Natural killer cell (primary cell): ENCODE results near the gene IL1RN. TPM values are rescaled to one million over a fixed set of nuclear protein-coding genes. Genes with fewer than 3 reads are reported as not detected.
A peak's percentile ranks its signal among the peaks of the same experiment; 100 is the strongest.

Source experiments
- ATAC-seq, 3 donors: fragments of 150-1000 bp in 2 of 3; fragments of 200-7000 bp in 1 of 3; cut with Tn5 transposase; 1 replicate in 1 of 3; 2 replicates in 2 of 3; pipeline ENCODE4 v1.10.0; 2021; ENCODE audit warnings: mild to moderate bottlenecking in 2 of 3, moderate library complexity in 2 of 3
- DNase-seq, 2 donors: peaks; one replicate each; pipeline versions ENCODE4 v3.0.0 to v3.0.0-alpha.2; 2013 to 2021; ENCODE audit warnings: mixed read lengths in 1 of 2
- H3K27ac ChIP-seq: one replicate; pipeline ENCODE4 v1.5.1; 2013; ENCODE audit warnings: mild to moderate bottlenecking, low read length
- H3K27me3 ChIP-seq: one replicate; pipeline ENCODE4 v1.6.1; 2013; ENCODE audit warnings: low read length; ENCODE audit not compliant: control insufficient read depth, insufficient read depth
- H3K36me3 ChIP-seq: one replicate; pipeline ENCODE4 v1.6.1; 2013; ENCODE audit warnings: low read length; ENCODE audit not compliant: control insufficient read depth, insufficient read depth
- H3K4me1 ChIP-seq: one replicate; pipeline ENCODE4 v1.6.1; 2013; ENCODE audit warnings: low read length; ENCODE audit not compliant: control insufficient read depth, insufficient read depth
- H3K4me3 ChIP-seq: one replicate; pipeline ENCODE4 v1.5.1; 2013; ENCODE audit warnings: low read length
- H3K9me3 ChIP-seq: one replicate; pipeline ENCODE4 v1.6.1; 2013; ENCODE audit warnings: low read length; ENCODE audit not compliant: control insufficient read depth, insufficient read depth
- H3K27ac Mint-ChIP-seq, 2 donors: one replicate each; pipeline ENCODE4 v1.8.0; 2022; ENCODE audit warnings: mild to moderate bottlenecking in 2 of 2, mixed read lengths in 2 of 2, moderate library complexity in 1 of 2
- H3K27me3 Mint-ChIP-seq, 2 donors: one replicate each; pipeline ENCODE4 v1.8.0; 2022; ENCODE audit warnings: low read depth in 2 of 2, mixed read lengths in 2 of 2
- H3K36me3 Mint-ChIP-seq: one replicate; pipeline ENCODE4 v1.8.0; 2022; ENCODE audit warnings: mixed read lengths
- H3K4me1 Mint-ChIP-seq, 2 donors: one replicate each; pipeline ENCODE4 v1.8.0; 2022; ENCODE audit warnings: mixed read lengths in 2 of 2
- H3K4me3 Mint-ChIP-seq: one replicate; pipeline ENCODE4 v1.8.0; 2022; ENCODE audit warnings: mild to moderate bottlenecking, moderate library complexity, mixed read lengths
- H3K9me3 Mint-ChIP-seq, 2 donors: one replicate each; pipeline ENCODE4 v1.8.0; 2022; ENCODE audit warnings: mixed read lengths in 2 of 2
- WGBS: methylation state at CpG from one replicate; pipeline ENCODE4 v1.1.7; 2013; ENCODE audit warnings: missing lambda C conversion rate; ENCODE audit not compliant: insufficient coverage; 5-methylcytosine and 5-hydroxymethylcytosine counted together
- intact Hi-C: fragments of 100-400 bp; cut with micrococcal nuclease; formaldehyde crosslinking; loops from one replicate; pipeline ENCODE4 v1.14.2; 2022
- total RNA-seq, 4 donors: library from RNA; stranded (reverse); fragments of 120-200 nt in 1 of 4; gene quantifications; one replicate each; pipeline versions ENCODE4 v1.2.3 to v1.2.4, GENCODE V29; 2013 to 2022
- TF ChIP-seq, protein P1 (sequence below): fragments of 200-600 bp; IDR thresholded peaks from one replicate; pipeline ENCODE4 v1.8.0; 2022; ENCODE audit warnings: antibody characterized with exemption

The IL1RN gene
- total RNA-seq, 3 donors from 2014 or later (not counting 1 experiment from before 2014, with no cell fraction given), result 0.52 to 36.6 (median 0.91) TPM

- 87% methylated on average over 2 of the region's 2 CpGs for WGBS
- ATAC-seq (no peak), DNase-seq (no peak)
- H3K36me3 ChIP-seq, result no peaks in the 10 kb centered on the region
- H3K9me3 ChIP-seq, result no peaks in the 10 kb centered on the region
- no peak overlapping the region for H3K4me3 ChIP-seq
- no peak overlapping the region for H3K27ac Mint-ChIP-seq
- peaks cover 7 to 21% of the 10 kb centered on the region in 2 donors for H3K27me3 Mint-ChIP-seq
- peaks cover 8% of the 10 kb centered on the region in 2 donors for H3K4me1 Mint-ChIP-seq
- H3K9me3 Mint-ChIP-seq, result no peaks in the 10 kb centered on the region
- H3K27ac ChIP-seq, result no peak overlapping the region
- H3K27me3 ChIP-seq, result no peaks in the 10 kb centered on the region
- no peaks in the 10 kb centered on the region for H3K36me3 Mint-ChIP-seq
- intact Hi-C loops, result no loop called here
- no peak overlapping the region for H3K4me3 Mint-ChIP-seq
- H3K4me1 ChIP-seq, result peaks cover 29% of the 10 kb centered on the region
- TF ChIP-seq, protein P1, sequence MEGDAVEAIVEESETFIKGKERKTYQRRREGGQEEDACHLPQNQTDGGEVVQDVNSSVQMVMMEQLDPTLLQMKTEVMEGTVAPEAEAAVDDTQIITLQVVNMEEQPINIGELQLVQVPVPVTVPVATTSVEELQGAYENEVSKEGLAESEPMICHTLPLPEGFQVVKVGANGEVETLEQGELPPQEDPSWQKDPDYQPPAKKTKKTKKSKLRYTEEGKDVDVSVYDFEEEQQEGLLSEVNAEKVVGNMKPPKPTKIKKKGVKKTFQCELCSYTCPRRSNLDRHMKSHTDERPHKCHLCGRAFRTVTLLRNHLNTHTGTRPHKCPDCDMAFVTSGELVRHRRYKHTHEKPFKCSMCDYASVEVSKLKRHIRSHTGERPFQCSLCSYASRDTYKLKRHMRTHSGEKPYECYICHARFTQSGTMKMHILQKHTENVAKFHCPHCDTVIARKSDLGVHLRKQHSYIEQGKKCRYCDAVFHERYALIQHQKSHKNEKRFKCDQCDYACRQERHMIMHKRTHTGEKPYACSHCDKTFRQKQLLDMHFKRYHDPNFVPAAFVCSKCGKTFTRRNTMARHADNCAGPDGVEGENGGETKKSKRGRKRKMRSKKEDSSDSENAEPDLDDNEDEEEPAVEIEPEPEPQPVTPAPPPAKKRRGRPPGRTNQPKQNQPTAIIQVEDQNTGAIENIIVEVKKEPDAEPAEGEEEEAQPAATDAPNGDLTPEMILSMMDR, result no peak
Observed at GRCh38 chr2:113119111-113119510, 8.3 kb upstream of the IL1RN start.

DNA sequence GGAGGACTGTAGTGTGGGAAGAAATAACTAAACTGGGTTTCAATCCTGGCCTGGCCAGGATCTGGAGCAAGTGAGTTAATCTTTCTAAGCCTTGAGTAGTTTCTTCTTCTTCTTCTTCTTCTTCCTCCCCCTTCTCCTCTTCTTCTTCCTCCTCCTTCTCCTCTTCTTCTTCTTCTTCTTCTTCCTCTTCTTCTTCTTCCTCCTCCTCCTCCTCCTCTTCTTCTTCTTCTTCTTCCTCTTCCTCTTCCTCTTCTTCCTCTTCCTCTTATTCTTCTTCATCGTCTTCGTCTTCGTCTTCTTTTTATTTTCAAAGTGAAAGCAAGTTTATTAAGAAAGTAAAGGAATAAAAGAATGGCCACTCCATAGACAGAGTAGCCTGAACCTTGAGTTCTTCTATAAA lies 6.5 kb upstream of the IL1RN start:
- H3K4me1 Mint-ChIP-seq, result peaks cover 14% of the 10 kb centered on the region in 2 donors
- H3K4me3 ChIP-seq, result no peak overlapping the region

GRCh38 chr2:113122364-113122763 lies 5.0 kb upstream of the IL1RN start:
- no peak overlapping the region for H3K4me3 ChIP-seq
- no peaks in the 10 kb centered on the region for H3K27me3 ChIP-seq
- 95% methylated on average over 4 of the region's 4 CpGs for WGBS
- intact Hi-C loops, result no loop called here
- TF ChIP-seq, protein P1, result no peak
- H3K27ac ChIP-seq, result no peak overlapping the region
- DNase-seq, result no peak
- Mint-ChIP-seq H3K27ac (no peak overlapping the region), H3K27me3 (peaks cover 9 to 24% of the 10 kb centered on the region in 2 donors), H3K4me3 (no peak overlapping the region), H3K4me1 (peaks cover 20% of the 10 kb centered on the region in 2 donors), H3K9me3 (no peaks in the 10 kb centered on the region), H3K36me3 (no peaks in the 10 kb centered on the region)
- peaks cover 19% of the 10 kb centered on the region for H3K4me1 ChIP-seq
- H3K9me3 ChIP-seq, result no peaks in the 10 kb centered on the region
- ATAC-seq, result no peak
- H3K36me3 ChIP-seq, result no peaks in the 10 kb centered on the region

More for the DNA sequence above, 6.5 kb upstream of the IL1RN start:
- peaks cover 9 to 24% of the 10 kb centered on the region in 2 donors for H3K27me3 Mint-ChIP-seq
- no peaks in the 10 kb centered on the region for H3K36me3 Mint-ChIP-seq
- no peak for ATAC-seq
- Histone ChIP-seq H3K27ac (no peak overlapping the region), H3K4me1 (peaks cover 27% of the 10 kb centered on the region), H3K9me3 (no peaks in the 10 kb centered on the region), H3K27me3 (no peaks in the 10 kb centered on the region), H3K36me3 (no peaks in the 10 kb centered on the region)
- no peak for DNase-seq
- TF ChIP-seq, protein P1, result no peak
- H3K4me3 Mint-ChIP-seq, result no peak overlapping the region
- WGBS, result no CpG with 5 or more reads among the region's 3 CpGs
- no peaks in the 10 kb centered on the region for H3K9me3 Mint-ChIP-seq
- H3K27ac Mint-ChIP-seq, result no peak overlapping the region
- intact Hi-C loops, result no loop called here

GRCh38 chr2:113123726-113124125 lies 3.7 kb upstream of the IL1RN start:
- no peaks in the 10 kb centered on the region for H3K27me3 ChIP-seq
- peaks cover 22 to 24% of the 10 kb centered on the region in 2 donors for H3K4me1 Mint-ChIP-seq
- DNase-seq (no peak), ATAC-seq (no peak)
- H3K36me3 Mint-ChIP-seq, result no peaks in the 10 kb centered on the region
- peak overlapping the region; percentile 18 for H3K27ac ChIP-seq
- no peak overlapping the region for H3K4me3 Mint-ChIP-seq
- no peaks in the 10 kb centered on the region for H3K9me3 ChIP-seq
- no peaks in the 10 kb centered on the region for H3K36me3 ChIP-seq
- WGBS, result 50% methylated on average over 3 of the region's 3 CpGs
- H3K4me1 ChIP-seq, result peaks cover 24% of the 10 kb centered on the region
- H3K27me3 Mint-ChIP-seq, result peaks cover 9 to 24% of the 10 kb centered on the region in 2 donors
- H3K27ac Mint-ChIP-seq, result peak overlapping the region in 1 of 2 donors; percentile 33
- H3K9me3 Mint-ChIP-seq, result no peaks in the 10 kb centered on the region
- TF ChIP-seq, protein P1, result no peak
- no peak overlapping the region for H3K4me3 ChIP-seq
- intact Hi-C loops, result no loop called here
